Astrocyte of the cerebellum (primary cell): ENCODE measurements around the gene ENG.

Experiments used
- DNase-seq: peaks from one replicate; pipeline ENCODE4 v3.0.0-alpha.2; 2011; ENCODE audit warnings: low read depth
- H3K4me3 ChIP-seq: 2 replicates; pipeline ENCODE4 v1.5.1; 2011; ENCODE audit warnings: mild to moderate bottlenecking, low read depth, low read length, moderate library complexity
- in situ Hi-C: cut with HindIII; loops from 2 replicates; pipeline ENCODE4 v1.10.0; 2017; ENCODE audit warnings: low sequenced_read_pairs
- TF ChIP-seq, protein P1 (sequence below): IDR thresholded peaks from 2 replicates; pipeline ENCODE4 v1.5.1; 2012; ENCODE audit warnings: low read length, low read depth, moderate library complexity, mild to moderate bottlenecking; ENCODE audit errors: missing control alignments

The ENG gene

DNA sequence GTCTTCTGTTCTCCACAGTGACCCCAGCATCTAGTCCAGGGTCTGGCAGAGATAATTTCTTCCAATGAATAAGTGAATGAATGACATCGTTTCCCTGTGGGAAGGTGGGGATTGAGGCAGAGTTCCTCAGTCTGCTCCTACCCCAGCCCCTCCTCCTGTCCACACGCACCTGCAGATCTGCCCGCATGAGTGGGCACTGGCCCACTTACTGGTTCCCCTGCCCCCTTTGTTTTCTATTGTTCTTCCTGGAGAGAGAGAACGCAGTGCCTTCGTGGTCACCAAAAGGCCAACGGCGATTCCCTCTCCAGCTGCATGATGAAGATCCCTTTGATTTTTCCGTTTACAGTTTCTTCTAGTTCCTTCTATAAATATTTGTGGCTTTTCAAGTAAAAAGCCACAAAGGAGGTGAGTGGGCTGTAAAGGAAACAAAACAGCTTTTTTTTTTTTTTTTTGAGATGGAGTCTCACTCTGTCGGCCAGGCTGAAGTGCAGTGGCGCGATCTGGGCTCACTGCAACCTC is 57.5 kb downstream of the ENG start:
- in situ Hi-C loops = no loop called here
- no peak overlapping the region for H3K4me3 ChIP-seq
- TF ChIP-seq, protein P1, sequence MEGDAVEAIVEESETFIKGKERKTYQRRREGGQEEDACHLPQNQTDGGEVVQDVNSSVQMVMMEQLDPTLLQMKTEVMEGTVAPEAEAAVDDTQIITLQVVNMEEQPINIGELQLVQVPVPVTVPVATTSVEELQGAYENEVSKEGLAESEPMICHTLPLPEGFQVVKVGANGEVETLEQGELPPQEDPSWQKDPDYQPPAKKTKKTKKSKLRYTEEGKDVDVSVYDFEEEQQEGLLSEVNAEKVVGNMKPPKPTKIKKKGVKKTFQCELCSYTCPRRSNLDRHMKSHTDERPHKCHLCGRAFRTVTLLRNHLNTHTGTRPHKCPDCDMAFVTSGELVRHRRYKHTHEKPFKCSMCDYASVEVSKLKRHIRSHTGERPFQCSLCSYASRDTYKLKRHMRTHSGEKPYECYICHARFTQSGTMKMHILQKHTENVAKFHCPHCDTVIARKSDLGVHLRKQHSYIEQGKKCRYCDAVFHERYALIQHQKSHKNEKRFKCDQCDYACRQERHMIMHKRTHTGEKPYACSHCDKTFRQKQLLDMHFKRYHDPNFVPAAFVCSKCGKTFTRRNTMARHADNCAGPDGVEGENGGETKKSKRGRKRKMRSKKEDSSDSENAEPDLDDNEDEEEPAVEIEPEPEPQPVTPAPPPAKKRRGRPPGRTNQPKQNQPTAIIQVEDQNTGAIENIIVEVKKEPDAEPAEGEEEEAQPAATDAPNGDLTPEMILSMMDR = no peak
- no peak for DNase-seq

DNA sequence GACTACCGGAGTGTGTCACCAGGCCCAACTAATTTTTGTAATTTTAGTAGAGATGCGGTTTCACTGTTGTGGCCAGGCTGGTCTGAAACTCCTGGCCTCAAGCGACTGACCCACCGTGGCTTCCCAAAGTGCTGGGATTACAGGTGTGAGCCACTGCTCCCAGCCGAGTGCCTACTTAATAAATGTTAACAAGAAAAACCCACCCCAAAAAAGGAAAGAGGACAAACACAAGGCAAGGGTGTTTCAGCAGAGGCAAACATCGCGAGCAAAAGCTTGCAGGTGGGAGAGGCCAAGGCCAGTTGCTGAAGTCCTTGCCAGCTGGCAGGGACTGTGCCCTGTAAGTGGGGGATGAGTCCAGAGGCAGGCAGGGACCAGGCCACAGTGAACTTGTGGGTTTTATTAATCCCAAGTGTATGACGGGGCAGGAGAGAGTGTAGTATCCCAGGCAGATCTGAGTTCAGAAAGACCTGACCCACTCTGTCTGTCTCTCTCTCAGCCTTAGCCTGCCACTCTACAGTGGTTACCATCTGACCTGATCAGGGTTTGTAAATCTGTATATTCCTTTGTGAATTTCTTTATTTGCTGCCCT is 58.1 kb downstream of the ENG start:
- TF ChIP-seq, protein P1 = no peak
- DNase-seq = no peak
- in situ Hi-C loops = no loop called here
- no peak overlapping the region for H3K4me3 ChIP-seq

DNA sequence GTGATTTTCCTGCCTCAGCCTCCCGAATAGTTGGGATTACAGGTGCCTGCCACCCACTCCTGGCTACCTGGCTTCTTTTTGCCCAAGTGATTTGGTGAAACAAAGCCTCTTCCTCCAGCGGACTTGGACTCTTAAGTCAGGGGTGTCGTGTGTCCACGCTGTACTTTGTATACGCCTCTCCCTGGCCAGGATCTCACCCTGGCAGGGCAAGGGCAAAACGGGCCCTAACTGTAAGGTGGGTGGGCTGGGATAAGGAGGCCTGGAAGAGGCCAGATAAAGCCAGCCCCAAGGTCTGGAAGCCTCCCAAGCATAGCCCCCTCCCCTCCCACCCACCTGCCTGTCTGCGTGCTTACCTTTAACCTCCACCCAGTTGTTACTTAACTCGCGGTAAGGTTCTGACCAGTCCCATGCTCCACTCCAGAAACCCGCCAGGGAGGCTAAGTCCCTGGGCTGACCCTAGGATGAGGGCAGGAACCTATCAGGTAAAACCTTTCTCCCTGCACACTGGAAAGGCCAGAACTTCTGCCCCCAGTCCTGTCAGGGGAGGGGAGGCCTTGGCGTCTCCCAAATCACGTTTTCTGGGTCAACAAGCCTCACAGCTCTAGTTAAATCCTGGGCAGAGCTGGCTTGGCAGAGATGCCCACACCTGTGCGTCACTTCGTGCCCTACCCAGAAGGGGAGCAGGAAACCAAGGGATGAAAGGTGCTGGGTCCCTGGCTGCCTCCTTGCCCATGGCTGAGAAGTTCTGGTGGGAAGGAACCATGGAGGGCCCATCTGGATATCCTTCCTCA is 60.3 kb downstream of the ENG start:
- no peak overlapping the region for H3K4me3 ChIP-seq
- TF ChIP-seq, protein P1 = no peak
- in situ Hi-C loops = no loop called here
- DNase-seq = no peak

DNA sequence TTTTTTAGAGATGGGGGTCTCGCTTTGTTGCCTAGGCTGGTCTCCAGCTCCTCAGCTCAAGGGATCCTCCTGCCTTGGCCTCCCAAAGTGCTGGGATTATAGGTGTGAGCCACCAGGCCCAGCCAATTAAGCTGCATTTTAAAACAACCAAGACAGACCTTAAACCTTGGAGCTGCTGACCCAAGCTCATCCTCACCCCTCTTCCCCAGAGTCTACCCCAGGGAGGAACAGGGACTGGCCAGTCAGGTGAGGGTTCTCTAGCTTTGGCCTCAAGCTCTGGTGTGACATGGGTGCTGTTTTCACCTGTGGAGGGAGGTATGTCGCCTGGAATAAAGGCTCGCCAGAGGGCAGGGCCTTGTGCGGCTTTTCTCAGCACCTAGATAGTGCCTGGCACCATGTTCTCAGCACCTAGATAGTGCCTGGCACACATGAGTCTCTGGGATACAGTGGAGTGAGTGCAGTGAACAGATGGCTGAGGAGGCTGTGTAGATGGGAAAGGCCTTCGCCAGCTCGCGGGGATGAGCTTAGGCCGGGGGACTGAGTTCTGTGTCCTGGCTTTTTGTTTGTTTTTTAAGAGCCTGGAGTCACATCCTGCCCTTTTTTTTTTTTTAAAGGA is 61.3 kb downstream of the ENG start:
- no peak overlapping the region for H3K4me3 ChIP-seq
- DNase-seq = no peak
- in situ Hi-C loops = no loop called here
- TF ChIP-seq, protein P1 = no peak

DNA sequence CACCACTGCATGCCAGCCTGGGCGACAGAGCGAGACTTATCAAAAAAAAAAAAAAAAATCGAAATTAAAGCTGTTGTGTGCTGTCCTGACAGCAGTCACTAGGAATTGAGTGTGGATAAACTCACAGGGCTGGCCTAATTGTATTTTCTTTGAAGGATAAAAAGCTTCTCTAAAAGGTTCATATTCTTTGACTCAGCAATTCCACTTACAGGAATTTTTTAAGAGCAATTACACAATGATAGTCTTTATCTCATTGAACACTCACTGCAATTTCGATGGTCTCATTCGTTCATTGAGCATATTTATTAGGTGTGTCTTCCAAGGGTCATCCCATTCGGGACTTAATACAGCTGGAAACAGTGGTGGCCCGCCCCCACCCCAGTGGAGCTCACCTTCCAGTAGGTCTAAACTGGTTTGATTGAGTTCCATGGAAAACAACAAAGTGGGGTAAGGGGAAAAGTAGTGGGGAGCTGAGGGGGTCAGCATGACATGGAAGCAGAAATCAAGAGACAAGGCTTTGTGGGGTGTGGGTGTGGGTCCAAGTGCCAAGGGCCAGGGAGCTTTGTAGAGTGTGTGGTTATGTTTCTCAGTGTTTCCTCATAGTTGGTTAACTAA is 61.9 kb downstream of the ENG start:
- in situ Hi-C loops = no loop called here
- TF ChIP-seq, protein P1 = no peak
- no peak for DNase-seq
- no peak overlapping the region for H3K4me3 ChIP-seq

DNA sequence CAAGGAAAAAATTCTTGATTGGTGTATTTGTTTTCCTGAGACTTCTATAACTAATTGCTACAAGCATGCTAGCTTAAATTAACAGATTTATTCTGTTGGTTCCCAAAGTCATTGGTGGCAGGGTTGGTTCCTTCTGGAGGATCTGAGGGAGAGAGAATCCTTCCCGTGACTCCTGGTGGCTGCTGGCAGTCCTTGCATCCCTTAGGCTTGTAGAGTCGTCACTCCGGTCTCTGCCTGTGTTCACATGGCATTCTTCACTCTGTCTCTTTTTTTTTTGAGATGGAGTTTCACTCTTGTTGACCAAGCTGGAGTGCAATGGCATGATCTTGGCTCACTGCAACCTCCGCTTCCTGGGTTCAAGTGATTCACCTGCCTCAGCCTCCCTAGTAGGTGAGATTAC is 63.4 kb downstream of the ENG start:
- in situ Hi-C loops = no loop called here
- TF ChIP-seq, protein P1 = no peak
- no peak overlapping the region for H3K4me3 ChIP-seq
- no peak for DNase-seq
